MCF 10A (cell line): ENCODE measurements around the gene DACH2. TPM values are rescaled to one million over a fixed set of nuclear protein-coding genes. Genes with fewer than 3 reads are reported as not detected.
"Not testable (repeated sequence)": the region's sequence is repeated elsewhere in the genome, so short reads cannot be mapped to it uniquely, and the experiment has no call there.

ENCODE experiments used
- BruUV-seq: library from RNA; stranded (reverse); fragments of 400-500 nt; replicated peaks from 2 replicates; lab custom pipeline; 2021; lab: Mats Ljungman, UMichigan
- CTCF ChIA-PET: fragments of 300-600 bp; sonication (Branson Sonifier 250); formaldehyde crosslinking; extraction: SDS; loops from one replicate; lab custom pipeline; 2021; ENCODE audit warnings: antibody characterized with exemption, inconsistent platforms; lab: Yijun Ruan, JAX
- POLR2A ChIA-PET: fragments of 300-600, 350-650 bp; sonication (Branson Sonifier 250); formaldehyde crosslinking; extraction: SDS; loops from one replicate; lab custom pipeline; 2020; ENCODE audit warnings: antibody characterized with exemption, inconsistent platforms; lab: Yijun Ruan, JAX
- DNase-seq: peaks from one replicate; pipeline ENCODE4 v3.0.0-alpha.2; 2018; ENCODE audit not compliant: unreplicated experiment
- H3K27ac Mint-ChIP-seq: one replicate; pipeline ENCODE4 v1.8.0; 2022; ENCODE audit warnings: mild to moderate bottlenecking, low read depth, mixed read lengths; ENCODE audit not compliant: unreplicated experiment
- H3K27me3 Mint-ChIP-seq: one replicate; pipeline ENCODE4 v1.8.0; 2022; ENCODE audit warnings: mixed read lengths; ENCODE audit not compliant: insufficient read depth, unreplicated experiment
- H3K36me3 Mint-ChIP-seq: one replicate; pipeline ENCODE4 v1.8.0; 2022; ENCODE audit warnings: mild to moderate bottlenecking, moderate library complexity, mixed read lengths; ENCODE audit not compliant: insufficient read depth, unreplicated experiment
- H3K4me1 Mint-ChIP-seq: one replicate; pipeline ENCODE4 v1.8.0; 2022; ENCODE audit warnings: mixed read lengths; ENCODE audit not compliant: insufficient read depth, unreplicated experiment
- H3K4me3 Mint-ChIP-seq: one replicate; pipeline ENCODE4 v1.8.0; 2022; ENCODE audit warnings: mild to moderate bottlenecking, moderate library complexity, mixed read lengths; ENCODE audit not compliant: unreplicated experiment
- H3K9me3 Mint-ChIP-seq: one replicate; pipeline ENCODE4 v1.8.0; 2022; ENCODE audit warnings: mixed read lengths; ENCODE audit not compliant: unreplicated experiment
- intact Hi-C: fragments of 100-400 bp; cut with micrococcal nuclease; formaldehyde crosslinking; loops from 2 replicates; pipeline ENCODE4 v1.14.1; 2022
- total RNA-seq: library from RNA; stranded (reverse); gene quantifications from 2 replicates; pipeline ENCODE4 v1.2.3, GENCODE V29; 2022
- TF ChIP-seq, protein P1 (sequence below): fragments of 200-600 bp; IDR thresholded peaks from one replicate; pipeline ENCODE4 v1.8.0; 2022; ENCODE audit warnings: antibody characterized with exemption, mild to moderate bottlenecking; ENCODE audit not compliant: unreplicated experiment

The DACH2 gene
- total RNA-seq, 1 experiment from 2014 or later: not detected

DNA sequence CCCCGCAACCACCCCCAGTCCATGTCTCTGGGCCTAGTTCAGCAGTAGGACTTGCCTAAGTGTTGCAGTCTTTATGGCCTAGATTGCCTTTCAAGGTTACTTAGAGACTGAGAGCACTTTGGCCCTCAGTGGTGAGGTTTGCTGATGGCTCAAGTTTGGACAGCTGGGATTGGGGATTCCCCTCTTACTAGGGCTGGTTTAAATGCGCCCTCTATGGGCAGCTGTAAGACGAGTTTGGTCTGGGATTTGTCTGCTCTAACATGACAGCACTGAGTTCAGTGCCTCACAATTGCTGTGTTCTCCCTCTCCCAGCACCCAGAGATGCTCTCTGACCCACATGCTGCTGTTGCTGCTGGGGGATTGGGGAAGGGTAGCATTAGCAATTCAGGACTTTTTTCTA lies 23.1 kb downstream of the DACH2 start:
- no TSS peak for BruUV-seq
- intact Hi-C loops: loop anchor here (5.0 kb wide), 1 partner anchor 559 kb away; no protein-coding TSS in a partner anchor

DNA sequence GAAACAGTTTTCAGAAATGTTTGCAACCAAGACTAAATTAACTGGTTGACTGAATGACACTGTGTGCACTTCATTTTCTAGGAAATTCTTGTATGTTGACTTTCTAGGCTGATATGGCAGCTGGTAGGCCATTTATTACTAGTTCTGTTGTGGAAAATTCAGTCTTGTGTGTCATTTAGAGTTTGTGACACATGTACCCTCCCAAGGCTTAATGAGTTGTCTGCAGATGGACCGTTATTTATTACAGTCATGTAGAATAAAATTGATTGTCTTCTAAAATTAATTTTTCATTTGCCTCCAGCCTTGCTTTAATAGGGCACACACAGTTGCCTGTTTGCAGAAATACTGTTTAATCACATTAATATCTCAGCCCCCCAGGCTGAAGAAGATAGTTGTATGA lies 30.7 kb downstream of the DACH2 start:
- DNase-seq: no peak
- no peak overlapping the region for H3K27ac Mint-ChIP-seq
- H3K36me3 Mint-ChIP-seq: no peaks in the 10 kb centered on the region
- no peaks in the 10 kb centered on the region for H3K4me1 Mint-ChIP-seq
- H3K9me3 Mint-ChIP-seq: no peaks in the 10 kb centered on the region
- ChIA-PET POLR2A (no interaction called here), CTCF (no interaction called here)
- intact Hi-C loops: no loop called here
- TF ChIP-seq, protein P1, sequence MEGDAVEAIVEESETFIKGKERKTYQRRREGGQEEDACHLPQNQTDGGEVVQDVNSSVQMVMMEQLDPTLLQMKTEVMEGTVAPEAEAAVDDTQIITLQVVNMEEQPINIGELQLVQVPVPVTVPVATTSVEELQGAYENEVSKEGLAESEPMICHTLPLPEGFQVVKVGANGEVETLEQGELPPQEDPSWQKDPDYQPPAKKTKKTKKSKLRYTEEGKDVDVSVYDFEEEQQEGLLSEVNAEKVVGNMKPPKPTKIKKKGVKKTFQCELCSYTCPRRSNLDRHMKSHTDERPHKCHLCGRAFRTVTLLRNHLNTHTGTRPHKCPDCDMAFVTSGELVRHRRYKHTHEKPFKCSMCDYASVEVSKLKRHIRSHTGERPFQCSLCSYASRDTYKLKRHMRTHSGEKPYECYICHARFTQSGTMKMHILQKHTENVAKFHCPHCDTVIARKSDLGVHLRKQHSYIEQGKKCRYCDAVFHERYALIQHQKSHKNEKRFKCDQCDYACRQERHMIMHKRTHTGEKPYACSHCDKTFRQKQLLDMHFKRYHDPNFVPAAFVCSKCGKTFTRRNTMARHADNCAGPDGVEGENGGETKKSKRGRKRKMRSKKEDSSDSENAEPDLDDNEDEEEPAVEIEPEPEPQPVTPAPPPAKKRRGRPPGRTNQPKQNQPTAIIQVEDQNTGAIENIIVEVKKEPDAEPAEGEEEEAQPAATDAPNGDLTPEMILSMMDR: no peak
- no TSS peak for BruUV-seq
- no peak overlapping the region for H3K4me3 Mint-ChIP-seq
- peaks cover 26% of the 10 kb centered on the region for H3K27me3 Mint-ChIP-seq

More for the DNA sequence above, 23.1 kb downstream of the DACH2 start:
- ChIA-PET POLR2A (no interaction called here), CTCF (interaction anchor here (2.2 kb wide), 1 partner anchor 38 kb away, joined by 4 read pairs; no protein-coding TSS in a partner anchor)
- Mint-ChIP-seq H3K4me3 (no peak overlapping the region), H3K9me3 (no peaks in the 10 kb centered on the region), H3K36me3 (no peaks in the 10 kb centered on the region), H3K27ac (no peak overlapping the region), H3K27me3 (peaks cover 71% of the 10 kb centered on the region), H3K4me1 (no peaks in the 10 kb centered on the region)
- TF ChIP-seq, protein P1: peak; percentile 26
- peak; percentile 61 for DNase-seq

DNA sequence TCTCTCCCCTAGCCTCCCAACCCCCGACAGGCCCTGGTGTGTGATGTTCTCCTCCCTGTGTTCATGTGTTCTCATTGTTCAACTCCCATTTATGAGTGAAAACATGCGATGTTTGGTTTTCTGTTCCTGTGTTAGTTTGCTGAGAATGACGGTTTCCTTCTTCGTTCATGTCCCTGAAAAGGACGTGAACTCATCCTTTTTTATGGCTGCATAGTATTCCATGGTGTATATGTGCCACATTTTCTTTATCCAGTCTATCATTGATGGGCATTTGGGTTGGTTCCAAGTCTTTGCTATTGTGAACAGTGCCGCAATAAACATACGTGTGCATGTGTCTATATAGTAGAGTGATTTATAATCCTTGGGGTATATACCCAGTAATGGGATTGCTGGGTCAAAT lies 33.1 kb downstream of the DACH2 start:
- H3K4me1 Mint-ChIP-seq, POLR2A ChIA-PET, DNase-seq, intact Hi-C loops, CTCF ChIA-PET, H3K36me3 Mint-ChIP-seq, H3K27ac Mint-ChIP-seq, H3K9me3 Mint-ChIP-seq, BruUV-seq, H3K4me3 Mint-ChIP-seq, H3K27me3 Mint-ChIP-seq: not testable (repeated sequence)

DNA sequence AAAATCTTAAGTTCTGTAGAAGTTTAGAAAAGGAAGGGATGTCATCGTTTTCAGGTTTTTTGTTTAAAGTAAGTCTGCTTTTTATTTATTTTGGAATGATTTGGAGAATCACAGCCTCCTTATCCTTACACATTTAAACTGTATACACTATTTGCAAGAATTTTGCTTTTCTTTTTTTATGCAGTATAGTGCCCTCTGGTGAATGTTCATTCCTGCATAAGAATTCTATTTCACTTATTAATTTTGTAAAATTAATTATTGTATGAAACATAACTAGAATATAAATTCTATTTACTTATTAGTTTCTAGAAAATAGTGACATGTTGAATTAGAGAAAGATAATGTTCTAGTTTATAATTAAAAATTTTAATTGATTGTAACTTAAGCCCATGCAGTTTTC lies 44.6 kb downstream of the DACH2 start:
- POLR2A ChIA-PET: no interaction called here
- TF ChIP-seq, protein P1: no peak
- H3K4me1 Mint-ChIP-seq: no peaks in the 10 kb centered on the region
- DNase-seq: no peak
- H3K36me3 Mint-ChIP-seq: no peaks in the 10 kb centered on the region
- H3K9me3 Mint-ChIP-seq: peaks cover 22% of the 10 kb centered on the region
- H3K27me3 Mint-ChIP-seq: peaks cover 10% of the 10 kb centered on the region
- no peak overlapping the region for H3K4me3 Mint-ChIP-seq
- no peak overlapping the region for H3K27ac Mint-ChIP-seq
- CTCF ChIA-PET: interaction anchor here (0.5 kb wide), 1 partner anchor 766 kb away, joined by 3 read pairs; no protein-coding TSS in a partner anchor
- BruUV-seq: no TSS peak
- intact Hi-C loops: no loop called here
